K562 (cell line): ENCODE data around the gene MTA2. TPM values are rescaled to one million over a fixed set of nuclear protein-coding genes. Genes with fewer than 3 reads are reported as not detected.

ENCODE experiments used
- ARNT ChIP-seq, 2 experiments: fragments of 450-650 bp; IDR thresholded peaks; 2 replicates each; pipeline ENCODE4 v1.6.1; 2016; ENCODE audit warnings: mild to moderate bottlenecking in 1 of 2
- BDP1 ChIP-seq: IDR thresholded peaks from 3 replicates; pipeline ENCODE4 v1.6.1; 2011; ENCODE audit not compliant: insufficient read length, insufficient read depth
- BHLHE40 ChIP-seq: IDR thresholded peaks from 2 replicates; pipeline ENCODE4 v1.6.1; 2011; ENCODE audit warnings: low read length, improper control_type of control experiment
- CBX3 ChIP-seq, 2 experiments: IDR thresholded peaks; 1 replicate in 1 of 2; 2 replicates in 1 of 2; pipeline ENCODE4 v1.6.1; 2012; ENCODE audit warnings: inconsistent platforms in 2 of 2, low read length in 2 of 2, borderline replicate concordance in 1 of 2, control low read depth in 1 of 2
- FOSL1 ChIP-seq: fragments of 200-800 bp; sonication (Bioruptor generic); conservative IDR thresholded peaks from 2 replicates; pipeline ENCODE4 v1.6.1; 2016; ENCODE audit warnings: missing genetic modification characterization, missing compliant biosample characterization
- HMGN3 ChIP-seq: IDR thresholded peaks from 2 replicates; pipeline ENCODE4 v1.6.1; 2011; ENCODE audit warnings: borderline replicate concordance, low read depth, mild to moderate bottlenecking, mixed read lengths, low read length; ENCODE audit not compliant: insufficient read length; ENCODE audit errors: extremely low read depth
- HNRNPL ChIP-seq: fragments of 200-400 bp; formaldehyde crosslinking; IDR thresholded peaks from 2 replicates; pipeline ENCODE4 v1.6.1; 2017; ENCODE audit warnings: low read depth, mild to moderate bottlenecking, low read length
- MCM3 ChIP-seq: fragments of 450-650 bp; IDR thresholded peaks from 2 replicates; pipeline ENCODE4 v1.6.1; 2016
- MYBL2 ChIP-seq, 2 experiments: fragments of 450-650 bp in 1 of 2; sonication (generic) in 1 of 2; formaldehyde crosslinking in 1 of 2; IDR thresholded peaks; 2 replicates each; pipeline versions ENCODE4 v1.6.1 to v1.8.1; 2017 to 2022; ENCODE audit warnings: borderline replicate concordance in 1 of 2, inconsistent platforms in 1 of 2, low read depth in 1 of 2, mild to moderate bottlenecking in 1 of 2, missing genetic modification reagents in 1 of 2, moderate library complexity in 1 of 2
- MYNN ChIP-seq, 2 experiments: sonication (generic); formaldehyde crosslinking in 1 of 2; IDR thresholded peaks; 2 replicates each; pipeline versions ENCODE4 v1.5.0 to v1.6.1; 2016 to 2020; ENCODE audit warnings: antibody characterized with exemption in 1 of 2, missing genetic modification reagents in 1 of 2
- NFIX ChIP-seq: fragments of 250-450 bp; sonication (Bioruptor Pico); IDR thresholded peaks from 2 replicates; pipeline ENCODE4 v1.4.0; 2020; ENCODE audit warnings: low read depth, mild to moderate bottlenecking, moderate library complexity
- NFXL1 ChIP-seq: fragments of 450-650 bp; formaldehyde crosslinking; IDR thresholded peaks from 2 replicates; pipeline ENCODE4 v1.4.0; 2021; ENCODE audit warnings: mild to moderate bottlenecking
- POLR2AphosphoS5 ChIP-seq: IDR thresholded peaks from 2 replicates; pipeline ENCODE4 v1.6.1; 2011; ENCODE audit warnings: mild to moderate bottlenecking, low read depth, low read length, moderate library complexity; ENCODE audit not compliant: control insufficient read depth, insufficient read depth
- SREBF1 ChIP-seq: fragments of 150-350 bp; IDR thresholded peaks from 2 replicates; pipeline ENCODE4 v1.6.1; 2014; ENCODE audit warnings: antibody characterized with exemption, low read depth, low read length, borderline replicate concordance
- ZBTB49 ChIP-seq: sonication (generic); formaldehyde crosslinking; IDR thresholded peaks from 2 replicates; pipeline ENCODE4 v1.8.0; 2022; ENCODE audit warnings: missing genetic modification reagents, mild to moderate bottlenecking, borderline replicate concordance
- ZNF140 ChIP-seq: fragments of 250-450 bp; sonication (Bioruptor Pico); IDR thresholded peaks from 2 replicates; pipeline ENCODE4 v1.8.0; 2021; ENCODE audit warnings: moderate library complexity, mild to moderate bottlenecking, inconsistent platforms
- ZNF277 ChIP-seq: fragments of 250-450 bp; sonication (Bioruptor Pico); IDR thresholded peaks from 2 replicates; pipeline ENCODE4 v1.8.0; 2022; ENCODE audit warnings: inconsistent platforms, mild to moderate bottlenecking, moderate library complexity, borderline replicate concordance
- ZNF354B ChIP-seq: fragments of 250-450 bp; sonication (Bioruptor Pico); IDR thresholded peaks from 2 replicates; pipeline ENCODE4 v1.4.0; 2020
- ZNF766 ChIP-seq: fragments of 200-800 bp; sonication (Bioruptor generic); conservative IDR thresholded peaks from 2 replicates; pipeline ENCODE4 v1.6.1; 2016; ENCODE audit warnings: missing genetic modification characterization, missing compliant biosample characterization
- polyA plus RNA-seq, 8 experiments: library from polyadenylated mRNA; depleted of rRNA in 4 of 8; stranded (reverse) in 5 of 8; unstranded in 3 of 8; fragments of >200 nt; fragmentation: Nextera tagmentation in 2 of 8; fragmentation: Illumina TruSeq in 1 of 8; extraction: Ambion mirVana in 2 of 8; extraction: Trizol in 1 of 8; gene quantifications; 2 replicates each; pipeline versions ENCODE4 v1.2.1 to v1.2.3, GENCODE V29; 2011 to 2014; ENCODE audit warnings: inconsistent platforms in 1 of 8, missing spikeins in 1 of 8
- total RNA-seq, 7 experiments: library from RNA; depleted of rRNA in 6 of 7; stranded (reverse); fragments of >200 nt in 6 of 7; fragmentation: Illumina TruSeq in 2 of 7; extraction: Trizol in 2 of 7; gene quantifications; 2 replicates each; pipeline versions ENCODE4 v1.2.1 to v1.2.3, GENCODE V29; 2011 to 2021; ENCODE audit warnings: low replicate concordance in 1 of 7
- TF ChIP-seq, protein P1 (sequence below): fragments of 450-650 bp; formaldehyde crosslinking; IDR thresholded peaks from 2 replicates; pipeline ENCODE4 v1.4.0; 2022; ENCODE audit warnings: missing genetic modification characterization
- TF ChIP-seq, protein P2 (sequence below), 3 experiments: fragments of 200-800 bp in 1 of 3; sonication (Bioruptor generic) in 1 of 3; sonication (generic) in 1 of 3; formaldehyde crosslinking in 1 of 3; IDR thresholded peaks; 2 replicates each; pipeline versions ENCODE4 v1.6.1 to v1.8.0; 2016 to 2022; ENCODE audit warnings: mild to moderate bottlenecking in 2 of 3, missing compliant biosample characterization in 2 of 3, missing genetic modification characterization in 2 of 3, missing genetic modification reagents in 1 of 3

The MTA2 gene
- total and polyA plus RNA-seq, 9 of the 15 experiments (the other 6 are each of a cell fraction or from before 2014, with no cell fraction given) = 6.2 to 220 (median 172) TPM

- TF ChIP-seq ZNF140 (CRISPR knock-in tag) (no peak), POLR2AphosphoS5 (no peak), NFXL1 (CRISPR knock-in tag) (no peak), FOSL1 (no peak), MYBL2 (IDR thresholded peaks at IDR 0.05; ENCODE audit: low read depth) (no peak), MYBL2 (CRISPR knock-in tag; IDR thresholded peaks at IDR 0.05; ENCODE audit: borderline replicate concordance) (no peak), ZNF766 (CRISPR knock-in tag) (no peak), NFIX (CRISPR knock-in tag) (no peak), CBX3 (IDR thresholded peaks at IDR 0.05; ENCODE audit: borderline replicate concordance in 1 of 2, low read length in 2 of 2) (no peak), ZNF354B (CRISPR knock-in tag) (no peak), SREBF1 (no peak), ZNF277 (CRISPR knock-in tag) (no peak), HNRNPL (no peak), HMGN3 (no peak), BDP1 (no peak), BHLHE40 (no peak), MYNN (IDR thresholded peaks at IDR 0.05) (no peak), MYNN (CRISPR knock-in tag; IDR thresholded peaks at IDR 0.05) (no peak), ZBTB49 (CRISPR knock-in tag) (no peak), MCM3 (no peak), ARNT (IDR thresholded peaks at IDR 0.05) (no peak; a peak in 1 of 4 replicates)
- TF ChIP-seq, protein P1, sequence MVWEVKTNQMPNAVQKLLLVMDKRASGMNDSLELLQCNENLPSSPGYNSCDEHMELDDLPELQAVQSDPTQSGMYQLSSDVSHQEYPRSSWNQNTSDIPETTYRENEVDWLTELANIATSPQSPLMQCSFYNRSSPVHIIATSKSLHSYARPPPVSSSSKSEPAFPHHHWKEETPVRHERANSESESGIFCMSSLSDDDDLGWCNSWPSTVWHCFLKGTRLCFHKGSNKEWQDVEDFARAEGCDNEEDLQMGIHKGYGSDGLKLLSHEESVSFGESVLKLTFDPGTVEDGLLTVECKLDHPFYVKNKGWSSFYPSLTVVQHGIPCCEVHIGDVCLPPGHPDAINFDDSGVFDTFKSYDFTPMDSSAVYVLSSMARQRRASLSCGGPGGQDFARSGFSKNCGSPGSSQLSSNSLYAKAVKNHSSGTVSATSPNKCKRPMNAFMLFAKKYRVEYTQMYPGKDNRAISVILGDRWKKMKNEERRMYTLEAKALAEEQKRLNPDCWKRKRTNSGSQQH (CRISPR knock-in tag) = peak; percentile 30; the same call in 1 of the 2 replicates
- TF ChIP-seq, protein P2, sequence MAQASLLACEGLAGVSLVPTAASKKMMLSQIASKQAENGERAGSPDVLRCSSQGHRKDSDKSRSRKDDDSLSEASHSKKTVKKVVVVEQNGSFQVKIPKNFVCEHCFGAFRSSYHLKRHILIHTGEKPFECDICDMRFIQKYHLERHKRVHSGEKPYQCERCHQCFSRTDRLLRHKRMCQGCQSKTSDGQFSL (CRISPR knock-in tag; IDR thresholded peaks at IDR 0.05) = 0 out of 2 replicates have a peak, but pooled peaks have one; percentile 66
- TF ChIP-seq, protein P2 (tag; IDR thresholded peaks at IDR 0.05) = no peak
Measured at GRCh38 chr11:62611705-62612365, 10.2 kb upstream of the MTA2 start (continued).
